Neural cell (in vitro differentiated cells): Measurements from ENCODE around the gene AKR1B1. TPM values are rescaled to one million over a fixed set of nuclear protein-coding genes. Genes with fewer than 3 reads are reported as not detected.

Experiments used
- H2AFZ ChIP-seq: fragments of 200-600, 300-800 bp; sonication (generic), shearing (Covaris generic); 2 replicates; pipeline ENCODE4 v1.6.0; 2014; ENCODE audit warnings: low read depth, mild to moderate bottlenecking, antibody characterized with exemption, low read length, moderate library complexity
- H3F3A ChIP-seq: fragments of 200-600 bp; shearing (Covaris generic); 2 replicates; pipeline ENCODE4 v1.6.1; 2016; ENCODE audit warnings: mild to moderate bottlenecking, moderate library complexity, mixed read lengths, antibody characterized with exemption, low read length; ENCODE audit not compliant: insufficient read depth, poor library complexity, severe bottlenecking
- H3K27ac ChIP-seq: fragments of 200-600, 300-800 bp; sonication (generic), shearing (Covaris generic); 2 replicates; pipeline ENCODE4 v1.5.1; 2014; ENCODE audit warnings: mild to moderate bottlenecking, low read length, moderate library complexity
- H3K27me3 ChIP-seq: fragments of 300-800, 200-600 bp; sonication (generic), shearing (Covaris generic); 2 replicates; pipeline ENCODE4 v1.6.0; 2014; ENCODE audit warnings: mild to moderate bottlenecking, low read depth, low read length, moderate library complexity; ENCODE audit not compliant: insufficient read depth
- H3K36me3 ChIP-seq: fragments of 300-800, 200-600 bp; sonication (generic), shearing (Covaris generic); 2 replicates; pipeline ENCODE4 v1.5.1; 2014; ENCODE audit warnings: mild to moderate bottlenecking, antibody characterized with exemption, low read length, moderate library complexity; ENCODE audit not compliant: insufficient read depth
- H3K4me2 ChIP-seq: fragments of 300-800, 200-600 bp; sonication (generic), shearing (Covaris generic); 2 replicates; pipeline ENCODE4 v1.6.0; 2014; ENCODE audit warnings: mild to moderate bottlenecking, low read length
- H3K4me3 ChIP-seq: fragments of 300-800, 200-600 bp; sonication (generic), shearing (Covaris generic); 2 replicates; pipeline ENCODE4 v1.5.1; 2014; ENCODE audit warnings: mild to moderate bottlenecking, low read length, moderate library complexity
- H3K79me2 ChIP-seq: fragments of 200-600 bp; shearing (Covaris generic); replicated peaks from 2 replicates; pipeline ENCODE4 v1.6.0; 2014; ENCODE audit warnings: mild to moderate bottlenecking, low read length, moderate library complexity; ENCODE audit not compliant: insufficient read depth
- H3K9ac ChIP-seq: fragments of 300-800, 200-600 bp; sonication (generic), shearing (Covaris generic); 2 replicates; pipeline ENCODE4 v1.6.1; 2016; ENCODE audit warnings: mild to moderate bottlenecking, low read length, mixed read lengths
- H3K9me2 ChIP-seq: fragments of 200-600 bp; shearing (Covaris generic); 2 replicates; pipeline ENCODE4 v1.6.1; 2016; ENCODE audit warnings: mild to moderate bottlenecking, low read length, mixed read lengths; ENCODE audit not compliant: insufficient read depth
- H3K9me3 ChIP-seq: fragments of 200-600, 300-800 bp; sonication (generic), shearing (Covaris generic); 2 replicates; pipeline ENCODE4 v1.6.1; 2016; ENCODE audit warnings: mild to moderate bottlenecking, mixed run types, low read length, moderate library complexity, mixed read lengths
- H4K20me1 ChIP-seq: fragments of 200-600 bp; shearing (Covaris generic); 2 replicates; pipeline ENCODE4 v1.6.1; 2016; ENCODE audit warnings: mild to moderate bottlenecking, mixed run types; ENCODE audit not compliant: insufficient read depth
- CTCF ChIP-seq: fragments of 450-650 bp; IDR thresholded peaks from 2 replicates; pipeline ENCODE4 v1.5.1; 2014; ENCODE audit warnings: antibody characterized with exemption, mild to moderate bottlenecking, moderate library complexity; ENCODE audit not compliant: poor library complexity, severe bottlenecking
- EP300 ChIP-seq: fragments of 450-650 bp; conservative IDR thresholded peaks from 2 replicates; pipeline ENCODE4 v1.6.1; 2014; ENCODE audit warnings: antibody characterized with exemption, mild to moderate bottlenecking, moderate library complexity; ENCODE audit not compliant: poor library complexity, severe bottlenecking
- EZH2 ChIP-seq: fragments of 200-600, 300-800 bp; shearing (Covaris generic), sonication (generic); IDR thresholded peaks from 2 replicates; pipeline ENCODE4 v1.6.1; 2014; ENCODE audit warnings: antibody characterized with exemption, low read length, borderline replicate concordance, mild to moderate bottlenecking; ENCODE audit not compliant: insufficient read depth, poor library complexity, severe bottlenecking
- MXI1 ChIP-seq: fragments of 450-650 bp; conservative IDR thresholded peaks from 2 replicates; pipeline ENCODE4 v1.6.1; 2014; ENCODE audit warnings: antibody characterized with exemption, mild to moderate bottlenecking; ENCODE audit not compliant: poor library complexity, severe bottlenecking
- POLR2AphosphoS5 ChIP-seq: IDR thresholded peaks from 2 replicates; pipeline ENCODE4 v1.6.1; 2012
- RAD21 ChIP-seq: fragments of 450-650 bp; conservative IDR thresholded peaks from 2 replicates; pipeline ENCODE4 v1.6.1; 2014; ENCODE audit warnings: antibody characterized with exemption, mild to moderate bottlenecking, moderate library complexity
- REST ChIP-seq: IDR thresholded peaks from 2 replicates; pipeline ENCODE4 v1.6.1; 2012; ENCODE audit warnings: borderline replicate concordance
- SMC3 ChIP-seq: fragments of 450-650 bp; conservative IDR thresholded peaks from 2 replicates; pipeline ENCODE4 v1.6.1; 2014; ENCODE audit warnings: antibody characterized with exemption, mild to moderate bottlenecking, moderate library complexity; ENCODE audit not compliant: poor library complexity
- TAF1 ChIP-seq: IDR thresholded peaks from 2 replicates; pipeline ENCODE4 v1.6.1; 2012; ENCODE audit warnings: low read depth
- polyA plus RNA-seq: library from polyadenylated mRNA; depleted of rRNA; stranded (reverse); fragments of >200 nt; gene quantifications from 2 replicates; pipeline ENCODE4 v1.2.3, GENCODE V29; 2014

AKR1B1 gene
- polyA plus RNA-seq, 1 donor from 2014 or later, result 202 TPM

- Histone ChIP-seq H3K36me3 (no peaks in the 10 kb centered on the region), H3K4me2 (no peak overlapping the region), H3F3A (no peaks in the 10 kb centered on the region), H3K9me3 (peaks cover 5% of the 10 kb centered on the region), H3K79me2 (no peaks in the 10 kb centered on the region), H3K9ac (no peak overlapping the region), H3K4me3 (no peak overlapping the region), H2AFZ (no peak overlapping the region), H3K9me2 (no peaks in the 10 kb centered on the region), H4K20me1 (no peaks in the 10 kb centered on the region), H3K27ac (no peak overlapping the region), H3K27me3 (no peaks in the 10 kb centered on the region)
- TF ChIP-seq EP300 (no peak), RAD21 (no peak), POLR2AphosphoS5 (no peak), TAF1 (no peak), EZH2 (no peak), SMC3 (no peak), CTCF (no peak), REST (no peak)
Observed at GRCh38 chr7:134468054-134468453, 9.2 kb upstream of the AKR1B1 start.

- TF ChIP-seq TAF1 (no peak), SMC3 (no peak), REST (no peak), RAD21 (no peak), EZH2 (no peak), CTCF (no peak), MXI1 (no peak), POLR2AphosphoS5 (no peak), EP300 (no peak)
- no peak overlapping the region for H3K27ac ChIP-seq
- no peaks in the 10 kb centered on the region for H4K20me1 ChIP-seq
Observed at GRCh38 chr7:134465491-134465890, 6.6 kb upstream of the AKR1B1 start.

More at GRCh38 chr7:134465491-134465890, 6.6 kb upstream of the AKR1B1 start:
- Histone ChIP-seq H2AFZ (no peak overlapping the region), H3K27me3 (no peaks in the 10 kb centered on the region), H3K4me2 (no peak overlapping the region), H3K36me3 (no peaks in the 10 kb centered on the region), H3F3A (no peaks in the 10 kb centered on the region), H3K9me3 (peaks cover 5% of the 10 kb centered on the region), H3K9me2 (no peaks in the 10 kb centered on the region), H3K9ac (no peak overlapping the region), H3K4me3 (no peak overlapping the region), H3K79me2 (no peaks in the 10 kb centered on the region)
